Mesodermal cell (in vitro differentiated cells): ENCODE results near the gene WDR83.
A peak's percentile ranks its signal among the peaks of the same experiment; 100 is the strongest.
"Not testable (repeated sequence)": the region's sequence is repeated elsewhere in the genome, so short reads cannot be mapped to it uniquely, and the experiment has no call there.

Experiments used
- H3K27ac ChIP-seq: 2 replicates; pipeline ENCODE4 v1.7.0; 2013; ENCODE audit warnings: mild to moderate bottlenecking, low read depth, low read length, moderate library complexity; ENCODE audit not compliant: severe bottlenecking
- H3K36me3 ChIP-seq: 2 replicates; pipeline ENCODE4 v1.7.1; 2013; ENCODE audit warnings: mild to moderate bottlenecking, low read length, moderate library complexity; ENCODE audit not compliant: control insufficient read depth, insufficient read depth
- H3K4me1 ChIP-seq: one replicate; pipeline ENCODE4 v1.7.1; 2013; ENCODE audit warnings: mild to moderate bottlenecking, low read length; ENCODE audit not compliant: insufficient read depth, control insufficient read depth, poor library complexity, severe bottlenecking
- H3K4me3 ChIP-seq: 2 replicates; pipeline ENCODE4 v1.7.0; 2013; ENCODE audit warnings: low read length, control low read depth, mild to moderate bottlenecking; ENCODE audit not compliant: insufficient read depth, poor library complexity, severe bottlenecking; ENCODE audit errors: extremely low read depth
- H3K9me3 ChIP-seq: 2 replicates; pipeline ENCODE4 v1.7.1; 2013; ENCODE audit warnings: mild to moderate bottlenecking, low read length, moderate library complexity; ENCODE audit not compliant: control insufficient read depth
- WGBS, 2 experiments: methylation state at CpG; one replicate each; pipeline ENCODE4 v1.1.5; 2013; ENCODE audit warnings: missing lambda C conversion rate in 2 of 2; ENCODE audit not compliant: insufficient coverage in 2 of 2; 5-methylcytosine and 5-hydroxymethylcytosine counted together

The WDR83 gene

DNA sequence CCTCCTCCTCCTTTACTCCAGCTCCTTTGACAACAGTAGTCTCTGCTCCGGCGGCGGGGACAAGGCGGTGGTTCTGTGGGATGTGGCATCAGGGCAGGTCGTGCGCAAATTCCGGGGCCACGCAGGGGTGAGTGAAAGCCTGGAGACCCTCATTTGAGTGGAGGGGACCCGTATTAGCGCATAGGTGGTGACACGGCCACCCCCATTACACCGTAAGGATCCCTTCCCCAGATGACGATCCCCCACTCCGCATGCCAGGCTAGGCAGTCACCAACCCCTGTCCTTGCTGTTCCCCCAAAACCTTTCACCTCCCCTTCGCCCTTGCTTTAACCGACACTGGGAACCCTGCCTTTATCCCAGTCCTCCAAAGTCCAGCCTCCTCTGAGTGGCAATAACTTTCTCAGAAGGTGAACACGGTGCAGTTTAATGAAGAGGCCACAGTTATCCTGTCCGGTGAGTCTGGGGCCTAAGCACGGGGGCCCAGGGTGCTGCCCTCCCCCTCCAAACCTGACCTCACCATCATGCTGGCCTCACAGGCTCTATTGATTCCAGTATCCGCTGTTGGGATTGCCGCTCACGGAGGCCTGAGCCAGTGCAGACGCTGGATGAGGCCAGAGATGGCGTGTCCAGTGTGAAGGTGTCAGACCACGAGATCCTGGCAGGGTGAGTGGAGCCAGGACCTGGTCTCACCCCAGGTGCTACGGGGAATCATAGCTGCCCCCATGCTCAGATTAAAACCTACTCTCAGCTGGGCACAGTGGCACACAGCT, 3.7 kb downstream of the WDR83 start:
- Histone ChIP-seq H3K9me3 (no peaks in the 10 kb centered on the region), H3K4me1 (peaks cover 14% of the 10 kb centered on the region), H3K36me3 (peaks cover 28% of the 10 kb centered on the region), H3K4me3 (peak overlapping the region; percentile 89), H3K27ac (peak overlapping the region; percentile 93)
- WGBS, 2 experiments: 60 to 61% methylated on average over 22 to 23 of the region's 26 CpGs

DNA sequence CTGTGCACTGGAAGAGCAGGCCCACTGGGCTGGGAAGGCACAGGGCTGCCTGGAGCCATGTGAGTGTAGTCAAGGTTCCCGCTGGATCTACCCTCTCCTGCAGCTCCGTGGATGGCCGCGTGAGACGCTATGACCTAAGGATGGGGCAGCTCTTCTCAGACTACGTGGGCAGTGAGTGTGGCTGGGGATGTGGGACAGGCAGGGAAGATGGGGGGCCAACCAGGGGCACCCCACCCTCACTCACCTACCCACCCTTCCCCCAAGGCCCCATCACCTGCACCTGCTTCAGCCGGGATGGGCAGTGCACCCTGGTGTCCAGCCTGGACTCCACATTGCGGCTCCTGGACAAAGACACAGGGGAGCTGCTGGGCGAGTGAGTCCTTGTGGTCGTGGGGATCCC, 6.1 kb downstream of the WDR83 start:
- Histone ChIP-seq H3K4me3 (no peak overlapping the region), H3K4me1 (peaks cover 14% of the 10 kb centered on the region), H3K9me3 (no peaks in the 10 kb centered on the region), H3K27ac (no peak overlapping the region), H3K36me3 (peaks cover 48% of the 10 kb centered on the region)
- WGBS, 2 experiments: 90 to 100% methylated on average over 1 to 3 of the region's 10 CpGs

DNA sequence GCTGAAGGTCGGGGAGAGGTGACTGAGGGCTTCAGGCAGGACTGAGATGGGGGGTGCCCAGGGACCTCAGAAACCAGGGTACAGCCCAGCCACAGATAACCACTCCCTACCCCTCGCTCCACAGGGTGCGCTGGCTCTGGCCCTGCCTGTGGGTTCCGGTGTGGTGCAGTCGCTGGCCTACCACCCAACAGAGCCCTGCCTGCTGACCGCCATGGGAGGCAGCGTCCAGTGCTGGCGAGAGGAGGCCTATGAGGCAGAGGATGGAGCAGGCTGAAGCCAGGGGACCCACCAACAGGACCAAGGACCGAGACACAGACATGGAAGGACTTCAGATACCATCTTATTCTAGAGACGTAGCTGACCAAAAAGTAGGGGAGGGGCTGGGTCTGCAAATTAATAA, 8.8 kb downstream of the WDR83 start:
- Histone ChIP-seq H3K27ac (no peak overlapping the region), H3K4me1 (peaks cover 5% of the 10 kb centered on the region), H3K9me3 (no peaks in the 10 kb centered on the region), H3K36me3 (peaks cover 63% of the 10 kb centered on the region), H3K4me3 (no peak overlapping the region)
- 96 to 100% methylated on average over 7 to 9 of the region's 10 CpGs for WGBS, 2 experiments

DNA sequence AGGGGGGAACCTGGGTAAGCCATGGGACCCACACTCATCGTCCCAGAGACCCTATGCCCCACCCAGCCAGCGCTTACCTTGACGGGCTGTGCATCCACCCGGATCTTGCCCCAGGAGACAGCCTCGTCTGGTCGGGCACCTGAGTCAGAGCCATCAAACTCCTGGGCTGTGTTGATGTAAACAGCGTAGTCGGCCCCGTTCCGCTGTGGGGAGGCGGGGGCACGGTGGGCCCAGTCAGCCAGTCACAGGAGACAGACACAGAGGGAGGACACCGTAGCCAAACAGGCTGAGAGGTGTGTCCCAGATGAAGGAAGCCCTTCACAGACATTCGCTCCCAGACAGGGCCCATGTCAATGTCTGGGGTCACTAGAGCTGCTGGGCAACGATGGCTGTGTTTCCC, 9.3 kb downstream of the WDR83 start:
- Histone ChIP-seq H3K27ac (no peak overlapping the region), H3K9me3 (no peaks in the 10 kb centered on the region), H3K4me3 (no peak overlapping the region), H3K4me1 (no peaks in the 10 kb centered on the region), H3K36me3 (peaks cover 63% of the 10 kb centered on the region)
- WGBS, 2 experiments: 96% methylated on average over 13 to 15 of the region's 15 CpGs

DNA sequence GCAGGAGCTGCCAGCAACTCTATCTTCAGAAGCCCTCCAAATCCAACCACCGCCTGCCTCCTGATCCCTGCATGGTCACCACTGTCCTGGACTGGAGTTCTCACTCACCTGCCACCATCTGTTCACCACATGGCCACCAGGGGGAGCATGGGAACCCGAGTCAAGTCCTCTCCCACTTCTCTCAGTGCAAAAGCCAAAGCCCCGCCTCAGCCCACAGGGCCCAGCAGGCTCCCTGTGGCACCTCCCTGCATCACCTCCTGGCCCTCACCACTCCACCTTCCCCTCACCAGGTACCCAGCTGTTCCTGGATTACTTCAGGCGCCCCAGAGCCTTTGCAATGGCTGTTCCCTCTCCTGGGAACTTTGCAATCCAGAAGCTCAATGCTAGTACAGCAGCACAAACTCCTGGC, 9.8 kb downstream of the WDR83 start:
- 34 to 40% methylated on average over 4 of the region's 4 CpGs for WGBS, 2 experiments
- Histone ChIP-seq H3K36me3 (peaks cover 63% of the 10 kb centered on the region), H3K4me1 (no peaks in the 10 kb centered on the region), H3K9me3 (no peaks in the 10 kb centered on the region), H3K27ac (no peak overlapping the region), H3K4me3 (no peak overlapping the region)

DNA sequence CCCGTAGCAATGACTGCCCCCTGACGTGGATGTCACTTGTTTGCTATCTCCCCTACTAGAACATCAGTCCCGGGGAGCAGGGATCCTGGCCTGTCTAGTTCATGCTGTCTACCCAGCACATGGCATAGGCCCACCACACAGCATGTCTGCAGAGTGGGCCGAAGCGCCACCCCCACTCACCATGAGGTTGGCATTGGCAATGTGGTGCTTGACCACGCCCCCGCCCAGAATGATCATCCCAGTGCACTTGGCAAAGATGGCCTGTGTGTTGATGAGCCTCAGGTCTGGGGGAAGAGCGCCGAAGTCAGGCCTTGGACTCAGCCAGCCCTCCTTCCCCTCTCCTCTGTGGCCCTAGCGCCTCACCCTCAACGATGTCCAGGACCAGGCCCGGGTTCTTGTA, 10.3 kb downstream of the WDR83 start:
- peaks cover 63% of the 10 kb centered on the region for H3K36me3 ChIP-seq
- no peak overlapping the region for H3K4me3 ChIP-seq
- H3K27ac ChIP-seq: no peak overlapping the region
- WGBS, 2 experiments: 87 to 94% methylated on average over 9 to 10 of the region's 12 CpGs
- H3K9me3 ChIP-seq: no peaks in the 10 kb centered on the region
- H3K4me1 ChIP-seq: no peaks in the 10 kb centered on the region

DNA sequence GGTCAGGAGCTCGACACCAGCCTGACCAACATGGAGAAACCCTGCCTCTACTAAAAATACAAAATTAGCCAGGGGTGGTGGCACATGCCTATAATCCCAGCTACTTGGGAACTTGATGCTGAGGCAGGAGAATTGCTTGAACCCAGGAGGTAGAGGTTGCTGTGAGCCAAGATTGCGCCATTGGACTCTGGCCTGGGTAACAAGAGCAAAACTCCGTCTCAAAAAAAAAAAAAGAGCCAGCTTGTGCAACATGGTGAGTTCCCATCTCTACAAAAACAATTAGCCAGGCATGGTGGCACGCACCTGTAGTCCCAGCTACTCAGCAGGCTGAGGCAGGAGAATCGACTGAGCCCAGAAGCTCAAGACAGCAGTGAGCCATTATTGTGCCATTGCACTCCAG, 11.4 kb downstream of the WDR83 start:
- H3K4me1 ChIP-seq, H3K4me3 ChIP-seq, H3K27ac ChIP-seq, H3K9me3 ChIP-seq: not testable (repeated sequence)
- H3K36me3 ChIP-seq: peaks cover 58% of the 10 kb centered on the region
- 92 to 96% methylated on average over 4 of the region's 5 CpGs for WGBS, 2 experiments

DNA sequence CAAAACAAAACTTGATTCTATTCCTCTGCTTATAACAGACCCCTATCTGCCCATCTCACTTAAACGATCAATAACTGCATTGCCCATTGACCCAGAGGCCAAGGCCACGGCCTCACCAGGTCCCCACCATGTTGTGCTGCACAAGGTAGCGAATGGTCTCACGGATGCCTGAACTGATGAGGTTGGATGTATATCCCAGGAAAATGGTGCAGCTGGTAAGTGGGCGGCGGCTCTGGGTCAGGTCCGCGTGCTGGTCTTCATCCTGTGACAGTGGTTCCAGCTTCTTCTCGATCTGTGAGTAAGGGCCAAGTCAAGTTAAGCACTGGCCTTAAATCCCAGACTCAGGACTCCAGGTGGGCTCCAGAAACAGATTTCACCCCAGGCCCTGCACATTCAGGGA, 13.4 kb downstream of the WDR83 start:
- Histone ChIP-seq H3K9me3 (no peaks in the 10 kb centered on the region), H3K4me1 (no peaks in the 10 kb centered on the region), H3K27ac (no peak overlapping the region), H3K4me3 (peak overlapping the region; percentile 85), H3K36me3 (peaks cover 46% of the 10 kb centered on the region)
- WGBS, 2 experiments: 94 to 95% methylated on average over 9 of the region's 9 CpGs

DNA sequence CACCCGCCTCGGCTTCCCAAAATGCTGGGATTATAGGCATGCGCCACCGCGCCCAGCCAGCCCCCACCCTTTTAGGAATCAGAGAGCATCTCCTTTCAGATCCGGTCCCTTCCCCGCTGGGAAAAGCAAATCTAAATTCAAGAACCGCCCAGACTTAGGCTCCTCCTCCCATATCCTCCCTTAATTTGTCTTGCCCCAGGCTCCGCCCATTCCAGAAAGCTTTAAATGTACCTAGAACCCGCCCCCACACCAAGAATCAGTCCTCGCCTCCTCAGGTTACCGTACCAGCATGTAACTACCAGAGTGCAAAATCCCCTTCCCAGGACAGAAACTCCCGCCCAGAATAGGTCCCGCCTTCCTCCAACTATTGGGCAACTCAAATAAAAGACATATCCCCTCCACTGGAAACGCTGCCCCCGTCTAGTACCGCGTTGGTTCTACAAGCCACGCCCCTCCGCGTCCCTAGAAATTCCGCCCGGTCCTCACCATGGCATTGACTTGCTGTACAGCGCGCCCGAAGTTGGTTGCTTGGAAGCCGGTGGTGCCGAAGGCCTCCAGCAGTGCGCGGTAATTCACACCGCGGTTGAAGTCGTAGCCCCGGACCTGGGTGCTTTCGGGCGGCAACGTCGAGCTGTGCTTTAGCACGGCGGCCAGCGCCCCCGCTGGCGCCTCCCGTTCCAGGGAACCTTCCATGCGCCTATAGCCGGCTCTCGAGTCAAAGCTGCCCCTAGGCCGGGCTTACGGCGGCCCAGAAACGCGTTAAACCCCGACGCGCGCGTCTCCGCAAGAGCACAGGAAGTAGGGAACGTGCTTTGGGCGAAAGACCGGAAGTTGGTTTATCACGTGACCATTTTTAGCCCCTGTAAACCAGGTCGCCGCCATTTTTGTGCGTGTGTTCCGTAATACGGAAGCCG, 14.7 kb downstream of the WDR83 start, which contains the start of gene DHPS:
Gene DHPS (minus strand): TSS at position 807 of the 914 bp plus-strand sequence. CDS start 114 bp downstream, at position 693.
- Histone ChIP-seq H3K4me3 (peak within 1 kb of the TSS; percentile 85), H3K27ac (peak within 1 kb of the TSS; percentile 99)
- WGBS, 2 experiments: 0 to 1% methylated on average over 38 to 66 of the region's 68 CpGs

DNA sequence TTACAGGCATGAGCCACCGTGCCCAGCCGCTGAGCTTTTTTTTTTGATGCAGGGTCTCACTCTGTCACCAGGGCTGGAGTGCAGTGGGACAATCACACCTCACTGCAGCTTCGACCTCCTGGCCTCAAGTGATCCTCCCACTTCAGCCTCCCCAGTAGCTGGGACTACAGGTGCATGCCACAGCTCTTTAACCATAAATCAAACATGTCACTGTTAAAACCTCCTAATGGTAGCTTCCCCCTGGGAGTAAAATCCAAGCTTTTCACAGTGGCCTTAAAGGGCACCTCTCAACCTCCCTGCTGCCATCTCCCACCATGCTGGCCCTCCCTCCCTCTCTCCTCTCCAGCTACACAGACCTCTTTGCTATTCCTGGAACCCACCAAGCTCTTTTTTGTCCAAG, 19.2 kb downstream of the WDR83 start:
- no peaks in the 10 kb centered on the region for H3K9me3 ChIP-seq
- H3K27ac ChIP-seq: no peak overlapping the region
- 82 to 85% methylated on average over 3 of the region's 3 CpGs for WGBS, 2 experiments
- H3K4me3 ChIP-seq: no peak overlapping the region
- H3K4me1 ChIP-seq: no peaks in the 10 kb centered on the region
- H3K36me3 ChIP-seq: peaks cover 3% of the 10 kb centered on the region

More for the DNA sequence above, 14.7 kb downstream of the WDR83 start, which contains the start of gene DHPS:
- H3K36me3 ChIP-seq: peaks cover 33% of the 10 kb centered on the region
- H3K4me1 ChIP-seq: no peaks in the 10 kb centered on the region
- no peaks in the 10 kb centered on the region for H3K9me3 ChIP-seq
